ENCODE results near the gene TMEFF2.

DNA sequence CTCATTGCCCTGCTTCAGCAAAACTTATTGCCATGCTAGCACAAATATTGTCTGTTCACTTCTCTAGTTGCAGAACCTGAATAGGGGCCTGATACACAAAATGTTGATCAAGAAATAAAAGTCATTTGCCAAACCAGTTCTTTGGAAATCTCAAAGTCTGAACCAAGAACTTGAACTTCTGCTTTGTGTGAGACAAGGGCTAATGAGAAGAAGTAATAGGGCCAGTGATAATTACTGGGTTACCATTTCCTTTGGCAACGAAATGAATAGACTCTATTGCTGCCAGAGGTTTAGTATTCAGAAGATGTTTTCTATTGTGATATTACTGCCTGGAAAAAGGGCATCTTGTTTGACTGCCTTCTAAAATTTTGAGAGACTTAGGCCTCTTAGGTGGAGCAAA lies 35.0 kb downstream of the TMEFF2 start:
- TF ChIP-seq, protein P1, sequence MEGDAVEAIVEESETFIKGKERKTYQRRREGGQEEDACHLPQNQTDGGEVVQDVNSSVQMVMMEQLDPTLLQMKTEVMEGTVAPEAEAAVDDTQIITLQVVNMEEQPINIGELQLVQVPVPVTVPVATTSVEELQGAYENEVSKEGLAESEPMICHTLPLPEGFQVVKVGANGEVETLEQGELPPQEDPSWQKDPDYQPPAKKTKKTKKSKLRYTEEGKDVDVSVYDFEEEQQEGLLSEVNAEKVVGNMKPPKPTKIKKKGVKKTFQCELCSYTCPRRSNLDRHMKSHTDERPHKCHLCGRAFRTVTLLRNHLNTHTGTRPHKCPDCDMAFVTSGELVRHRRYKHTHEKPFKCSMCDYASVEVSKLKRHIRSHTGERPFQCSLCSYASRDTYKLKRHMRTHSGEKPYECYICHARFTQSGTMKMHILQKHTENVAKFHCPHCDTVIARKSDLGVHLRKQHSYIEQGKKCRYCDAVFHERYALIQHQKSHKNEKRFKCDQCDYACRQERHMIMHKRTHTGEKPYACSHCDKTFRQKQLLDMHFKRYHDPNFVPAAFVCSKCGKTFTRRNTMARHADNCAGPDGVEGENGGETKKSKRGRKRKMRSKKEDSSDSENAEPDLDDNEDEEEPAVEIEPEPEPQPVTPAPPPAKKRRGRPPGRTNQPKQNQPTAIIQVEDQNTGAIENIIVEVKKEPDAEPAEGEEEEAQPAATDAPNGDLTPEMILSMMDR (IDR thresholded peaks at IDR 0.05), result no peak
- no peak for TF ChIP-seq POLR2A (IDR thresholded peaks at IDR 0.05)
